ENCODE results near the gene STK32B.

The STK32B gene

DNA sequence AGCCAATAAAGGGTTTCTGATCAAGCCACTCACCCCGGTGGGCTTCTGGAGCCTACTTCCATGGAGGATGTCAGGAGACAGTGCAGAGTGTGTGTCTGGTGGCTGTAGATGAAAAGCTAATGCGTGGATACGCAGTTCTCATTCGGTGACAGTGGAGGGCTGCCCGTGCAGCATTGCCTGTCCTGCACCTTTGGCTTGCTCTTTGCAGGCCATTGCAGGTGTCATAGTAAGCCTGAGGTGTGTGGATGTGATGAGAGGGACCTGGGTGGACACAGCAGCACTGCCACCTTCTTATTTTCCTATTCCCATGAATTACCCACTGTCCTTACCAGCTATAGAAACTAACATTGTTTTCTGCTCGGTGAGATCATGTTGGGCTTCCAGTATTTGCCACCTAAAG is 101.2 kb downstream of the STK32B start:
- TF ChIP-seq, protein P1, sequence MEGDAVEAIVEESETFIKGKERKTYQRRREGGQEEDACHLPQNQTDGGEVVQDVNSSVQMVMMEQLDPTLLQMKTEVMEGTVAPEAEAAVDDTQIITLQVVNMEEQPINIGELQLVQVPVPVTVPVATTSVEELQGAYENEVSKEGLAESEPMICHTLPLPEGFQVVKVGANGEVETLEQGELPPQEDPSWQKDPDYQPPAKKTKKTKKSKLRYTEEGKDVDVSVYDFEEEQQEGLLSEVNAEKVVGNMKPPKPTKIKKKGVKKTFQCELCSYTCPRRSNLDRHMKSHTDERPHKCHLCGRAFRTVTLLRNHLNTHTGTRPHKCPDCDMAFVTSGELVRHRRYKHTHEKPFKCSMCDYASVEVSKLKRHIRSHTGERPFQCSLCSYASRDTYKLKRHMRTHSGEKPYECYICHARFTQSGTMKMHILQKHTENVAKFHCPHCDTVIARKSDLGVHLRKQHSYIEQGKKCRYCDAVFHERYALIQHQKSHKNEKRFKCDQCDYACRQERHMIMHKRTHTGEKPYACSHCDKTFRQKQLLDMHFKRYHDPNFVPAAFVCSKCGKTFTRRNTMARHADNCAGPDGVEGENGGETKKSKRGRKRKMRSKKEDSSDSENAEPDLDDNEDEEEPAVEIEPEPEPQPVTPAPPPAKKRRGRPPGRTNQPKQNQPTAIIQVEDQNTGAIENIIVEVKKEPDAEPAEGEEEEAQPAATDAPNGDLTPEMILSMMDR (IDR thresholded peaks at IDR 0.05; ENCODE audit: low read depth, low read length) = no peak

GRCh38 chr4:5156682-5157081 is 105.4 kb downstream of the STK32B start:
- no peak overlapping the region for H3K4me3 ChIP-seq (ENCODE audit: low read depth, low read length)
- TF ChIP-seq, protein P1 (IDR thresholded peaks at IDR 0.05; ENCODE audit: low read depth, low read length) = no peak

More for the DNA sequence above, 101.2 kb downstream of the STK32B start:
- H3K4me3 ChIP-seq (ENCODE audit: low read depth, low read length) = no peak overlapping the region

GRCh38 chr4:5157791-5158770 is 106.8 kb downstream of the STK32B start:
- TF ChIP-seq, protein P1 (IDR thresholded peaks at IDR 0.05; ENCODE audit: low read depth, low read length) = no peak
- no peak overlapping the region for H3K4me3 ChIP-seq (ENCODE audit: low read depth, low read length)

GRCh38 chr4:5158825-5159224 is 107.5 kb downstream of the STK32B start:
- TF ChIP-seq, protein P1 (IDR thresholded peaks at IDR 0.05; ENCODE audit: low read depth, low read length) = no peak

DNA sequence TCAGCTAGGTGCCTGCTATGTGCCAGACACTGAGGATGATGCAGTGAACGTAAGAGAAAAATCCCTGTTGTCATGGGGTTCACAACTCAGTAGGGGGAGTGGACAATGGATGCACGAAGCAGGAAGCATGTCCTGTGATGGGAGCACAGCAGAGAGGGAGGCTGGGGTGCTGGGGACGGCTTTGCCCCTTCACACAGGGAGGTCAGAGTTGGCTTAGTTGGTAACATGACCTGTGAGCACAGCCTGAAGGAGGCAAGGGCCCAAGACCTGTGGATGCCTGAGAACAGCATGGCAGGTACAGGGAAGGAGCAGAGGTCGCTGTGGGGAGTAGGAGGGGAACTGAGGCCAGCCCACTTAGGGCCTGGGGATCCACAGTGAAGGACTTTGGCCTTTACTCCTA is 109.4 kb downstream of the STK32B start:
- TF ChIP-seq, protein P1 (IDR thresholded peaks at IDR 0.05; ENCODE audit: low read depth, low read length) = no peak
- H3K4me3 ChIP-seq (ENCODE audit: low read depth, low read length) = no peak overlapping the region

More at GRCh38 chr4:5158825-5159224, 107.5 kb downstream of the STK32B start:
- no peak overlapping the region for H3K4me3 ChIP-seq (ENCODE audit: low read depth, low read length)

DNA sequence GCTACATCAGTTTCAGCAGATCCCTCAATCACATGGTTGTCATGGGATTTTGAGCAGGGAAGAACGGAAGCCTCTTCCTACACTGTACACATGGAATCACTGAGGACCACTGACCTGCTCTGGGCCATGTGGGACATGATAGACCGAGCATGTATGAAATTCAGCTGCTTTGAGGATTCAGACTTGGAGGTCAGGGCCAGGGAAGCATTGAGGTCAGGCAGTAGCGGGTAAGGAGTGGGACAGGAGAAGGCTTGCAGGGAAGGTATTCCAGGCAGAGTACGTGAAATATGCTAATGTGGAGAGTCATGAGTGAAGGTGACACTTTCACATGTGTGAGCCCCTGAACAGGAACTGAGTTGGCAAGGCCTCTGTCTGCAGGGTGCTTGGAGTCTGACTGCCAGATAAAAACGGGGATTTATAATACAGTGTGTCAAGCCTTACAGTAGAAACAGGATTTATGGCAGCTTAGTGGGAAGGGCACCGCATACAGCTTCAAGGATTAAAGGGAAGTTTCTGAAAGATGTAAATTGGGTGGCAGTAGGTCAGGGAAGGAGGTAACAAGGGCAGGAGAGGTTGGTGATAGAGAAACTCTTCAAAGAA is 111.7 kb downstream of the STK32B start:
- no peak overlapping the region for H3K4me3 ChIP-seq (ENCODE audit: low read depth, low read length)
- TF ChIP-seq, protein P1 (IDR thresholded peaks at IDR 0.05; ENCODE audit: low read depth, low read length) = no peak
